Measurements from ENCODE around the gene LARP6.

DNA sequence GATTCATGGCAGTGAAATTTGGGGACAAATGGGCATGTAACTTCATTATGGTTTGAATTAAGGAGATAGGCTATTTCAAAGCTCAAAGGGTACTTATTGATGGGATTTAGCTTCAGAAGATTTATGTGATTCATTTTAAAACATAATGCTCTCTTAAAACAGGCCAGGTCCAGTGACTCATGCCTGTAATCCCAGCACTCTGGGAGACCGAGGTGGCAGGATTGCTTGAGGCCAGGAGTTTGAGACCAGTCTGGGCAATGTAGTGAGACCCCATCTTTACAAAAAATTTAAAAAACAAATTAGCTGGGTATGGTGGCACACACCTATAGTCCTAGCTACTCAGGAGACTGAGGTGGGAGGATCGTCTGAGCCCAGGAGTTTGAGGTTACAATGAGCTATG lies 26.8 kb upstream of the LARP6 start:
- TF ChIP-seq, protein P1, sequence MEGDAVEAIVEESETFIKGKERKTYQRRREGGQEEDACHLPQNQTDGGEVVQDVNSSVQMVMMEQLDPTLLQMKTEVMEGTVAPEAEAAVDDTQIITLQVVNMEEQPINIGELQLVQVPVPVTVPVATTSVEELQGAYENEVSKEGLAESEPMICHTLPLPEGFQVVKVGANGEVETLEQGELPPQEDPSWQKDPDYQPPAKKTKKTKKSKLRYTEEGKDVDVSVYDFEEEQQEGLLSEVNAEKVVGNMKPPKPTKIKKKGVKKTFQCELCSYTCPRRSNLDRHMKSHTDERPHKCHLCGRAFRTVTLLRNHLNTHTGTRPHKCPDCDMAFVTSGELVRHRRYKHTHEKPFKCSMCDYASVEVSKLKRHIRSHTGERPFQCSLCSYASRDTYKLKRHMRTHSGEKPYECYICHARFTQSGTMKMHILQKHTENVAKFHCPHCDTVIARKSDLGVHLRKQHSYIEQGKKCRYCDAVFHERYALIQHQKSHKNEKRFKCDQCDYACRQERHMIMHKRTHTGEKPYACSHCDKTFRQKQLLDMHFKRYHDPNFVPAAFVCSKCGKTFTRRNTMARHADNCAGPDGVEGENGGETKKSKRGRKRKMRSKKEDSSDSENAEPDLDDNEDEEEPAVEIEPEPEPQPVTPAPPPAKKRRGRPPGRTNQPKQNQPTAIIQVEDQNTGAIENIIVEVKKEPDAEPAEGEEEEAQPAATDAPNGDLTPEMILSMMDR (IDR thresholded peaks at IDR 0.05): no peak
- TF ChIP-seq POLR2AphosphoS5 (IDR thresholded peaks at IDR 0.05; ENCODE audit: low read depth, low read length) (no peak), SIN3A (IDR thresholded peaks at IDR 0.05; ENCODE audit: borderline replicate concordance, insufficient read depth, low read depth, low read length) (no peak), TCF7L2 (IDR thresholded peaks at IDR 0.05; ENCODE audit: low read depth, low read length) (no peak)
- TF ChIP-seq, protein P2, sequence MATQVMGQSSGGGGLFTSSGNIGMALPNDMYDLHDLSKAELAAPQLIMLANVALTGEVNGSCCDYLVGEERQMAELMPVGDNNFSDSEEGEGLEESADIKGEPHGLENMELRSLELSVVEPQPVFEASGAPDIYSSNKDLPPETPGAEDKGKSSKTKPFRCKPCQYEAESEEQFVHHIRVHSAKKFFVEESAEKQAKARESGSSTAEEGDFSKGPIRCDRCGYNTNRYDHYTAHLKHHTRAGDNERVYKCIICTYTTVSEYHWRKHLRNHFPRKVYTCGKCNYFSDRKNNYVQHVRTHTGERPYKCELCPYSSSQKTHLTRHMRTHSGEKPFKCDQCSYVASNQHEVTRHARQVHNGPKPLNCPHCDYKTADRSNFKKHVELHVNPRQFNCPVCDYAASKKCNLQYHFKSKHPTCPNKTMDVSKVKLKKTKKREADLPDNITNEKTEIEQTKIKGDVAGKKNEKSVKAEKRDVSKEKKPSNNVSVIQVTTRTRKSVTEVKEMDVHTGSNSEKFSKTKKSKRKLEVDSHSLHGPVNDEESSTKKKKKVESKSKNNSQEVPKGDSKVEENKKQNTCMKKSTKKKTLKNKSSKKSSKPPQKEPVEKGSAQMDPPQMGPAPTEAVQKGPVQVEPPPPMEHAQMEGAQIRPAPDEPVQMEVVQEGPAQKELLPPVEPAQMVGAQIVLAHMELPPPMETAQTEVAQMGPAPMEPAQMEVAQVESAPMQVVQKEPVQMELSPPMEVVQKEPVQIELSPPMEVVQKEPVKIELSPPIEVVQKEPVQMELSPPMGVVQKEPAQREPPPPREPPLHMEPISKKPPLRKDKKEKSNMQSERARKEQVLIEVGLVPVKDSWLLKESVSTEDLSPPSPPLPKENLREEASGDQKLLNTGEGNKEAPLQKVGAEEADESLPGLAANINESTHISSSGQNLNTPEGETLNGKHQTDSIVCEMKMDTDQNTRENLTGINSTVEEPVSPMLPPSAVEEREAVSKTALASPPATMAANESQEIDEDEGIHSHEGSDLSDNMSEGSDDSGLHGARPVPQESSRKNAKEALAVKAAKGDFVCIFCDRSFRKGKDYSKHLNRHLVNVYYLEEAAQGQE (IDR thresholded peaks at IDR 0.05; ENCODE audit: insufficient read depth in 1 of 2, low read depth in 2 of 2, low read length in 1 of 2): no peak
